GM12873 (cell line): ENCODE measurements around the gene NUCB2.

ENCODE experiments used
- CTCF ChIP-seq: IDR thresholded peaks from 2 replicates; pipeline ENCODE4 v1.5.1; 2012; ENCODE audit warnings: low read depth, mild to moderate bottlenecking, moderate library complexity, low read length, control low read depth; ENCODE audit not compliant: insufficient read depth; ENCODE audit errors: missing control alignments

Gene NUCB2

GRCh38 chr11:17366495-17366894 lies 90.0 kb downstream of the NUCB2 start:
- no peak for TF ChIP-seq CTCF

- no peak for TF ChIP-seq CTCF
Observed at GRCh38 chr11:17368551-17368950, 92.0 kb downstream of the NUCB2 start.

GRCh38 chr11:17369094-17369493 lies 92.6 kb downstream of the NUCB2 start:
- no peak for TF ChIP-seq CTCF

- no peak for TF ChIP-seq CTCF
Observed at GRCh38 chr11:17369684-17370243, 93.2 kb downstream of the NUCB2 start.

GRCh38 chr11:17371614-17372013 lies 95.1 kb downstream of the NUCB2 start:
- no peak for TF ChIP-seq CTCF

- no peak for TF ChIP-seq CTCF
Observed at GRCh38 chr11:17375547-17375946, 99.0 kb downstream of the NUCB2 start.

GRCh38 chr11:17376493-17376892 lies 100.0 kb downstream of the NUCB2 start:
- TF ChIP-seq CTCF: no peak
